ENCODE results near the gene TAF4B.

The TAF4B gene

DNA sequence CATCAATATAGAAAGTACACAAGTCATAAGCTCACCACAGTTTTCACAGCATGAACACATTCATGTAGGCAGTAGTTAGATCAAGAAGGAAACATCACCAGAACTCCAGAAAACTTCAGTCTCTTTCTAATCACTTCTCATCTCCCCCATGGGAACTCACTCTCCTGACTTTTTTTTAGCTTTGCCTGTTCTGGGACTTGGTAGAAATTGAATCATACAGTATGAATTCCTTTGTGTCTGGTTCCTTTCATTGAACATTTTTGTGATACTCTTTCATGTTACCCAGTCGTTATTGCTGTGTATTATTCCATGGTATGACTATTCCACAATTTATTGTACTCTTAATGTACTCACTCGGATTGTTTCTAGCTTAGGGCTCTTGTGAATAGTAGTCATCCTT lies 160.2 kb downstream of the TAF4B start:
- DNase-seq = no peak

- DNase-seq = no peak
Observed at GRCh38 chr18:26394047-26394654, 167.9 kb downstream of the TAF4B start.

DNA sequence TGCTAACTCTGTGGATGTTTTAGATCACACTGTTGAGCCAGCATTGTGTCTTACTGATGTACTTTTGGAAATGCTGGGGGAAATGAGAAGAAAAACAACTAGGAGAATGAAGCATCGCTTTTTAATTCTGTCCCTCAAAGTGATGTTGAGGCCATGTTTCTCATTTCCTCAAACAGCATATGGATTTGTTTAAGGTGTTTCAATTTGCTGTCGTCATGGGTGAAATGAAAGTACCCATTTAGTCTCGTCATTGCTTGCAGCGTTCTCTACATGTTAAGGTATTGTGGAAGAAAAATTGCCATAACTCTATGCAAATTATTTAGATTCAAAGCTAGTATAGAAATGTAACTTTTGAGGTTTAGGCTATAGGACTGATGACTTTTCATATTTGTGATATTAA lies 170.8 kb downstream of the TAF4B start:
- no peak for DNase-seq

DNA sequence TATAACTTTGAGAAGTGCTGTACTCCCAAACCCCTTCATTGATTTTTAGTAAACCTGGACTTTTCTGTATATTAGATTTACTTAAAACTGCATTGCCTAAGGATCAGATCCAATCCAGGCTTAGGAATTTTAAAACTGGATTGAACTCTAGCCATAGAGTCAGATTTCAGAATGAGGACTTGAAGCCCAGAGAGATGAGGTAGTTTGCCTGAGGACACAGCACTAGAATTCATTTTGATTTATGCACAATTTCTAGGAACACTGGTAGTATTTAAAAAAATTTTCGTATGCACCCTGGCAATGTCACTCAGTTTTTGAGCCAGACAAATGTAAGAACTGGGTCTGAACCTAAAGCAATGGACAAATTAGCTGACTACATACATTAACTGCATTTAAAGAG lies 177.2 kb downstream of the TAF4B start:
- DNase-seq = no peak

GRCh38 chr18:26405190-26405801 lies 179.1 kb downstream of the TAF4B start:
- DNase-seq = no peak

- DNase-seq = no peak
Observed at GRCh38 chr18:26406324-26406723, 180.1 kb downstream of the TAF4B start.

DNA sequence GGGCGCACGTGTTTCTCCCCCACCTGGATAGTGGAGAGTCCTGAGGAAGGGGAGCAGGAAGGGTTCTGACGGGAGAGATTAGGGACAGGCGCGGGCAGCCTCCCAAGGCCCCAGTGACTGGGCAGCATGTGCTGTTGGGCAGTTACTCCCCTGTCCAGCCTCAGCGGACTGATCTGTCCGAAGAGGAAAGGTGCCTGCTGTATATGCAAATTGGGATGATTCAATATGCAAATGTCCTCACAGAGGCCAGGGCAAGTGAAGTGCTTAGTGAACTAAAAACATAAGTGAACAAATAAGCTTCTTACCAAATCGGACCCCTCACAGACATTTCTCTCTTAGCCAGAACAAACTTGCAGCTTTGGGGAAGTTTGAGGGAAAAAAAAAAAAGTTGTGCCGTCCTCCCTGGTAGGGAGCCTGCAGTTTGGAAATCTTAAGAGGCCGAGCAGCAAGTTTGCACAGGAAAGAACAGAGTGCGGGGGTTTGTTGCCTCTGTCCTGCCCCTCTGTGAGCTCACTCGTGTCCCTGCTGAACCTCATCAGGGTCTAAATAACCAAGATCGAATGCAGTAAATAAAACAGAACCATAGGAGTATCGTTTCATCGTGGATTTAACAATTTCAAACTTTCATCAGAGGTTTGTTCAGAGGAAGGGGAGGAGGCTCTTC lies 180.7 kb downstream of the TAF4B start:
- no peak for DNase-seq

GRCh38 chr18:26407736-26408601 lies 181.7 kb downstream of the TAF4B start:
- no peak for DNase-seq

DNA sequence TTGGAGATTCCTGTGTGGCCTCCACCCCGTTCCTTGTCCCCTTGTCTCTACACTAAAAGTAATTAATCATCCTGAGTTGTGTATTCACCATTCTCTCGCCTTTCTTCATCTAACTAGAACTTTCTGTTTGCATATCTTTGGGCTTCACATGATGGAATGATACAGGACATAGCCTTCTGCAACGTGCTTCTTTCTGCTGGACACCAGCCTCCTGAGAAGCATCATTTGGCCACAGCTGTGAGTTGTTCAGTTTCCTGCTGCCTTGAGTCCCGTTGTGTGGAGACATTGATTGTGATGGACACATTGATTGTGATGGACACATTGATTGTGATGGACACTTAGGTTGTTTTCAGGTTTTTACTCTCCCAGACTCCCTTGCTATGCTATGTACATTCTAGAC lies 182.8 kb downstream of the TAF4B start:
- DNase-seq = no peak

DNA sequence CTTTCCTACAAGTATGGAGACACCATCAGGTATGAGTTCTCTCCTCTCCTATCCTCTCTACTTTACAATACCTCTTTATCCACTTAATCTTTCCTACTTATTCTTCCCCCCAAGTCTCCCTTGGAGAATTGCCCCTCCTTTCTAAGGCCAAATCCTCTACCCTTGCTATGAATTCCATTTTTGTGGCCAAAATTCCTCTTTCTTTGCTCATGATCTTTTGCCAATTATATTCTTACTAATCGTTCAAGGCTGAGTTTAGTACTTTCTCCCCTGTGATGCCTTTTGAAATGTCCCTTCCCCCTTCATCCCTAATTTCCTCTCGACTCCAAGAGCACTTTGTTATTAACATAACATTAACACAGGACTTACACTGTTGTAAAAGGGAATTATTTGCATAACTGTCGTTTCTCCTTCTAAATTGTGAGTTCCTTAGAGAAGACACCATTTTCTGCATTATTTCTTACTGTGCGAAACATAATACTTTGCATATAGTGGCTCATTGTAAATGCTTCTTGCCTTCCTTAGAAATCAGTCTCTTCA lies 188.7 kb downstream of the TAF4B start:
- no peak for DNase-seq

GRCh38 chr18:26415631-26416030 lies 189.4 kb downstream of the TAF4B start:
- no peak for DNase-seq

- DNase-seq = no peak
Observed at GRCh38 chr18:26416652-26417150, 190.5 kb downstream of the TAF4B start.

DNA sequence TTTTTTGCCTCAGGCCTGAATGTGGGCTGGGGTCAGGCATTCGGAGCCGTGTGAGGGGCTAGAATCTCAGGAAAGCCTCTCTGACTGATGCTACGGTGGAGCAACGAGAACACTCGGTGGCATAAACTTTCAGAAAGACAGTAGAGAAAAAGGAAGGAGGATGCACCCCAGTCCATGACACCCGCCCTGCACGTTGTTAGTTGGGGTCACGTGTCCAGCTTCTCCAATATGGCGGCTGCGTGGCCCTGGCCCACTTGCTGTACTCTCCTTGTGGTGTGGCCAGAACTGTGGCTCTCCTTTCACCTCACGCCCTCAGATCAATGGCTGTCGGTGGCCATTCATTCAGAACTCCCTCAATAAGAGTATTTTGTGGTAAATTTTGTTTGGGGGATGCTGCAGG lies 190.9 kb downstream of the TAF4B start:
- no peak for DNase-seq

DNA sequence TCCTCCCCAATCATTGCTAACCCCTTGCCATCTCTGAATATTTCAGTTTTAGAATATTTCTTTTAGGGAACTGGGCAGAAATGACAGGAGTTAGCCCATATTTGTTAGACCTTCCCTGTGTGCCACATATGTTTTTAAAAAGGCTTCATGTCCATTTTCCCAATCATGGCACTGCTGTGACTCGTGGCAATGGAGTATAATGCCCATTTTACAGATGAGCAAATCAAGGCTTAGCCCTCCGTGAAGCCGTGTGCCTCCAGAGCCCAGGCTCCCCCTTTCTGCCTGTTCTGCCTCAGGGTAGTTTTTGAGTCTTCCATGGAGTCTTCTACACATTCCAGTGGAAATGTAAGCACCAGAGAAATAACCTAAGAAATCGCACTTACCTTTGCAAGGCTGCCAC lies 192.0 kb downstream of the TAF4B start:
- no peak for DNase-seq

- DNase-seq = no peak
Observed at GRCh38 chr18:26419746-26420145, 193.5 kb downstream of the TAF4B start.

DNA sequence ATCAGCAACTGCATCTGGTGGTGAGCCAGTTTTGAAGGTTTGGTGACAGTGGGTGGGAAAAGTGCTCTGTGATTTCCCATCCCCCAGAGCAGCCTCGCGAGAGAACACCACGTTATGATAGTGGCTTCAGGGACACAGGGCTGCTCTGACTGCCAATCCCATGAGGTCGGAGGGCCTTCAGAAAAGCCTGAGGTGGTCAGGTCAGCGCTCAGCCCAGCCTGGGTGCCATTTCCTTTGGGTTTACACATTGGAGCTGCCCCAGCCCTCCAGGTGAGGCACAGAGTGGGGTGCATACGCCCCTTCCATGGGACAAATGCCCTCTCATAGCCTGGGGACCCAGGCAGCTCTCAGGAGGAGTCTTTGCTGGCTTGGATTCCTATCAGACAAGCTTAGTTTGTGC lies 195.3 kb downstream of the TAF4B start:
- DNase-seq = no peak

- DNase-seq = no peak
Observed at GRCh38 chr18:26421931-26422330, 195.7 kb downstream of the TAF4B start.

- no peak for DNase-seq
Observed at GRCh38 chr18:26422472-26423162, 196.4 kb downstream of the TAF4B start.

GRCh38 chr18:26424428-26425147 lies 198.3 kb downstream of the TAF4B start:
- no peak for DNase-seq

DNA sequence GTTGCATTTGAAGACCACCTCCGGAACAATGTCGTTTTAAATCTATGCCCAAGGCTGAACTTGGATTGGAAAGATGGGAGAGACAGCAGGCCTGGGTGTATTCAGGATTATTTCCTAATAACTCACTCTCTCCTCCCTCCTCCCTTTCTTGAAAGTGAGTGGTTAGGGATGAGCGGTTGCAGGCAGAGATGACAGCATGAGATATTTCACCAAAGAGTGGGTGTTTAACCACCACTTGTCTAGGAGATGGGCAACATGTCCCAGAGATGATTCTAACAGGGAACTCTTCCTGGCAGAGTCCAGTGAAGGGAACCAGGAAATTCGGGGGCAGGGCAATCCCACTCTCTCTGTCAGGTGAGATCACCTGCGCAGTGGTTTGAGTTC lies 198.9 kb downstream of the TAF4B start:
- DNase-seq = no peak

DNA sequence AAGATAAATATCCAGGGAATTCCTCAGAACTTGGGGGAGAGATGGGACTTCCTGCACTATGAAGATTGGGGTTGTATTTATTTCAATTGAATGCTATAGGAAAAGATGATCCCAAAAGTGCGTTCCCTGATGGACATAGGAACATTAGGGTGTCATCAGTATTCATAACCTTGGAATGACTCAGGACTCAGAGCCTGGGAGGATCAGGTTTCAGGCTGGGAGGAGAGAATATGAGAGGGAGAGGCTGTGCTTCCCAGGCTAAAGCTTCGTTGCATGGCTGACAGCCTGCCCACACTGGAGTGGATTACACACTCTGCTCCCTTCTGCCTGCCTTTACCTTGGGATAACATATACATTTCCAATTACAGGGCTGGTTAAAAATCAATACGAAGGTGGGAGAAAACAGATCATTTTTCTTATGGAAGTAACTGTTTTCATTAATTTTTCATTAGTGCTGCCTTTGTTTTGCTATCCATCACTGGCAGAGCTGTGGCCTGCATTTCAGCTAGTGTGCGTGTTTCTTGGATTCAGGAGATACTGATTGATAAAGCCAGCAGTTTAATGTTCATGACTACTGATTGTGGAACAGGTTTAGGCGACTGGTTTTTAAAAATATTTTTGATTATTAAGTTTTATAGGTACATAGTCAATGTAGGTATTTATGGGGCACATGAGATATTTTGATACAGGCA lies 203.4 kb downstream of the TAF4B start:
- no peak for DNase-seq
